Activated naive CD4-positive, alpha-beta T cell treated with anti-CD3 and anti-CD28 coated beads, Interleukin-2, amount 10 ng/mL, durations not matched to agents 7 days and 5 days (primary cell): ENCODE measurements around the gene GPX6.
A peak's percentile ranks its signal among the peaks of the same experiment; 100 is the strongest.
"Not testable (repeated sequence)": the region's sequence is repeated elsewhere in the genome, so short reads cannot be mapped to it uniquely, and the experiment has no call there.

Experiments
- CTCF ChIA-PET: fragments of 350-600 bp; sonication (Branson Sonifier 250); formaldehyde crosslinking; loops from one replicate; lab custom pipeline; 2021; ENCODE audit warnings: antibody characterized with exemption; lab: Charles Lee
- DNase-seq: peaks from one replicate; pipeline ENCODE4 v3.0.0-alpha.2; 2020
- H3K27ac Mint-ChIP-seq: one replicate; pipeline ENCODE4 v1.8.0; 2021; ENCODE audit warnings: mild to moderate bottlenecking, moderate library complexity, mixed read lengths
- H3K27me3 Mint-ChIP-seq: one replicate; pipeline ENCODE4 v1.8.0; 2021; ENCODE audit warnings: mild to moderate bottlenecking, mixed read lengths
- H3K36me3 Mint-ChIP-seq: one replicate; pipeline ENCODE4 v1.8.0; 2021; ENCODE audit warnings: mixed read lengths
- H3K4me1 Mint-ChIP-seq: one replicate; pipeline ENCODE4 v1.8.0; 2021; ENCODE audit warnings: mixed read lengths
- H3K4me3 Mint-ChIP-seq: one replicate; pipeline ENCODE4 v1.8.0; 2021; ENCODE audit warnings: mild to moderate bottlenecking, moderate library complexity, mixed read lengths
- H3K9me3 Mint-ChIP-seq: one replicate; pipeline ENCODE4 v1.8.0; 2021; ENCODE audit warnings: mixed read lengths

GPX6 gene

GRCh38 chr6:28505733-28506132 lies 9.9 kb downstream of the GPX6 start:
- H3K27ac Mint-ChIP-seq: no peak overlapping the region
- H3K36me3 Mint-ChIP-seq: no peaks in the 10 kb centered on the region
- peaks cover 34% of the 10 kb centered on the region for H3K27me3 Mint-ChIP-seq

GRCh38 chr6:28502709-28503305 lies 12.8 kb downstream of the GPX6 start:
- Mint-ChIP-seq H3K27me3 (peaks cover 58% of the 10 kb centered on the region), H3K27ac (peak overlapping the region; percentile 35), H3K4me1 (peaks cover 24% of the 10 kb centered on the region)
- H3K36me3 Mint-ChIP-seq, CTCF ChIA-PET, DNase-seq, H3K4me3 Mint-ChIP-seq, H3K9me3 Mint-ChIP-seq: not testable (repeated sequence)

More at GRCh38 chr6:28505733-28506132, 9.9 kb downstream of the GPX6 start:
- CTCF ChIA-PET: interaction anchor here (1.5 kb wide), 1 partner anchor 10 kb away, joined by 4 read pairs; no protein-coding TSS in a partner anchor
- H3K4me3 Mint-ChIP-seq: no peak overlapping the region
- H3K4me1 Mint-ChIP-seq: peaks cover 25% of the 10 kb centered on the region
- H3K9me3 Mint-ChIP-seq: no peaks in the 10 kb centered on the region
- DNase-seq: no peak

- not testable (repeated sequence) for DNase-seq
These were observed 13.5 kb downstream of the GPX6 start for GRCh38 chr6:28502136-28502535.

GRCh38 chr6:28501259-28501658 lies 14.3 kb downstream of the GPX6 start:
- Mint-ChIP-seq H3K4me3 (no peak overlapping the region), H3K4me1 (peaks cover 8% of the 10 kb centered on the region), H3K27me3 (peaks cover 61% of the 10 kb centered on the region), H3K27ac (no peak overlapping the region), H3K9me3 (no peaks in the 10 kb centered on the region), H3K36me3 (no peaks in the 10 kb centered on the region)
- CTCF ChIA-PET: no interaction called here
- no peak for DNase-seq

More at GRCh38 chr6:28502136-28502535, 13.5 kb downstream of the GPX6 start:
- H3K36me3 Mint-ChIP-seq, H3K27ac Mint-ChIP-seq, CTCF ChIA-PET, H3K9me3 Mint-ChIP-seq, H3K4me3 Mint-ChIP-seq: not testable (repeated sequence)
- Mint-ChIP-seq H3K27me3 (peaks cover 61% of the 10 kb centered on the region), H3K4me1 (peaks cover 17% of the 10 kb centered on the region)

GRCh38 chr6:28497893-28498292 lies 17.7 kb downstream of the GPX6 start:
- CTCF ChIA-PET: interaction anchor here (0.8 kb wide), 1 partner anchor 86 kb away, joined by 4 read pairs; no protein-coding TSS in a partner anchor
- Mint-ChIP-seq H3K27ac (no peak overlapping the region), H3K9me3 (no peaks in the 10 kb centered on the region), H3K4me3 (no peak overlapping the region), H3K36me3 (no peaks in the 10 kb centered on the region), H3K27me3 (peaks cover 39% of the 10 kb centered on the region), H3K4me1 (no peaks in the 10 kb centered on the region)
- no peak for DNase-seq

GRCh38 chr6:28497306-28497705 lies 18.3 kb downstream of the GPX6 start:
- no peaks in the 10 kb centered on the region for H3K9me3 Mint-ChIP-seq
- H3K4me1 Mint-ChIP-seq: no peaks in the 10 kb centered on the region
- H3K4me3 Mint-ChIP-seq: no peak overlapping the region
- CTCF ChIA-PET: interaction anchor here (0.8 to 3.0 kb wide), 4 partner anchors 84 to 187 kb away, joined by 4 to 22 read pairs (median 12); no protein-coding TSS in a partner anchor
- H3K36me3 Mint-ChIP-seq: no peaks in the 10 kb centered on the region
- H3K27me3 Mint-ChIP-seq: peaks cover 36% of the 10 kb centered on the region
- no peak overlapping the region for H3K27ac Mint-ChIP-seq
- no peak for DNase-seq

GRCh38 chr6:28496099-28496779 lies 19.4 kb downstream of the GPX6 start:
- no peak for DNase-seq
- H3K27me3 Mint-ChIP-seq: peaks cover 38% of the 10 kb centered on the region
- peaks cover 5% of the 10 kb centered on the region for H3K4me1 Mint-ChIP-seq
- no peak overlapping the region for H3K27ac Mint-ChIP-seq
- CTCF ChIA-PET: interaction anchor here (0.8 to 3.0 kb wide), 8 partner anchors 9 to 188 kb away, joined by 3 to 22 read pairs (median 4); no protein-coding TSS in a partner anchor
- no peaks in the 10 kb centered on the region for H3K9me3 Mint-ChIP-seq
- no peak overlapping the region for H3K4me3 Mint-ChIP-seq
- no peaks in the 10 kb centered on the region for H3K36me3 Mint-ChIP-seq

GRCh38 chr6:28491984-28492317 lies 23.6 kb downstream of the GPX6 start:
- H3K36me3 Mint-ChIP-seq: no peaks in the 10 kb centered on the region
- H3K9me3 Mint-ChIP-seq: no peaks in the 10 kb centered on the region
- no peak overlapping the region for H3K27ac Mint-ChIP-seq
- no peak for DNase-seq
- no peak overlapping the region for H3K4me3 Mint-ChIP-seq
- peaks cover 28% of the 10 kb centered on the region for H3K4me1 Mint-ChIP-seq
- CTCF ChIA-PET: interaction anchor here (0.6 kb wide), 1 partner anchor 208 kb away, joined by 3 read pairs; no protein-coding TSS in a partner anchor
- peaks cover 45% of the 10 kb centered on the region for H3K27me3 Mint-ChIP-seq

GRCh38 chr6:28490205-28490890 lies 25.2 kb downstream of the GPX6 start:
- H3K36me3 Mint-ChIP-seq: no peaks in the 10 kb centered on the region
- peak overlapping the region; percentile 60 for H3K4me3 Mint-ChIP-seq
- H3K27me3 Mint-ChIP-seq: peaks cover 57% of the 10 kb centered on the region
- DNase-seq: no peak
- H3K9me3 Mint-ChIP-seq: peaks cover 6% of the 10 kb centered on the region
- H3K27ac Mint-ChIP-seq: no peak overlapping the region
- peaks cover 30% of the 10 kb centered on the region for H3K4me1 Mint-ChIP-seq
- CTCF ChIA-PET: no interaction called here

- DNase-seq: peak; percentile 44
- H3K27me3 Mint-ChIP-seq: peaks cover 65% of the 10 kb centered on the region
- CTCF ChIA-PET: interaction anchor here (0.5 to 0.6 kb wide), 2 partner anchors 53 to 435 kb away, joined by 3 read pairs; no protein-coding TSS in a partner anchor
- peak overlapping the region; percentile 60 for H3K4me3 Mint-ChIP-seq
- H3K27ac Mint-ChIP-seq: peak overlapping the region; percentile 24
- peaks cover 8% of the 10 kb centered on the region for H3K9me3 Mint-ChIP-seq
- no peaks in the 10 kb centered on the region for H3K36me3 Mint-ChIP-seq
- peaks cover 32% of the 10 kb centered on the region for H3K4me1 Mint-ChIP-seq
These were observed 26.0 kb downstream of the GPX6 start for GRCh38 chr6:28489366-28490204.

- peaks cover 32% of the 10 kb centered on the region for H3K4me1 Mint-ChIP-seq
- H3K27me3 Mint-ChIP-seq: peaks cover 65% of the 10 kb centered on the region
- peak overlapping the region; percentile 24 for H3K27ac Mint-ChIP-seq
- peaks cover 8% of the 10 kb centered on the region for H3K9me3 Mint-ChIP-seq
- H3K36me3 Mint-ChIP-seq: no peaks in the 10 kb centered on the region
- CTCF ChIA-PET: interaction anchor here (0.5 to 0.6 kb wide), 2 partner anchors 54 to 436 kb away, joined by 3 read pairs; no protein-coding TSS in a partner anchor
- H3K4me3 Mint-ChIP-seq: peak overlapping the region; percentile 60
- no peak for DNase-seq
These were observed 26.7 kb downstream of the GPX6 start for GRCh38 chr6:28488916-28489365.

GRCh38 chr6:28486988-28487742 lies 28.4 kb downstream of the GPX6 start:
- no peak overlapping the region for H3K4me3 Mint-ChIP-seq
- no peak for DNase-seq
- peaks cover 77% of the 10 kb centered on the region for H3K27me3 Mint-ChIP-seq
- H3K4me1 Mint-ChIP-seq: peaks cover 32% of the 10 kb centered on the region
- no peaks in the 10 kb centered on the region for H3K36me3 Mint-ChIP-seq
- no peak overlapping the region for H3K27ac Mint-ChIP-seq
- CTCF ChIA-PET: no interaction called here
- peaks cover 8% of the 10 kb centered on the region for H3K9me3 Mint-ChIP-seq

GRCh38 chr6:28486533-28486932 lies 29.1 kb downstream of the GPX6 start:
- no peak overlapping the region for H3K4me3 Mint-ChIP-seq
- no peak for DNase-seq
- CTCF ChIA-PET: no interaction called here
- H3K27ac Mint-ChIP-seq: no peak overlapping the region
- peaks cover 78% of the 10 kb centered on the region for H3K27me3 Mint-ChIP-seq
- peaks cover 27% of the 10 kb centered on the region for H3K4me1 Mint-ChIP-seq
- H3K9me3 Mint-ChIP-seq: peaks cover 8% of the 10 kb centered on the region
- no peaks in the 10 kb centered on the region for H3K36me3 Mint-ChIP-seq
